Stimulated activated memory B cell treated with anti-CD40 and anti-IgM and Interleukin-4, amounts not matched to agents 10 μg/mL and 1 μg/mL and 100 μg/mL, for 72 hours (primary cell): ENCODE results near the gene DOK4.

Source experiments
- ATAC-seq: fragments of 150-1000 bp; cut with Tn5 transposase; 2 replicates; pipeline ENCODE4 v1.10.0; 2021
- H3K27ac Mint-ChIP-seq: one replicate; pipeline ENCODE4 v1.8.0; 2022; ENCODE audit warnings: mild to moderate bottlenecking, mixed read lengths
- H3K27me3 Mint-ChIP-seq: one replicate; pipeline ENCODE4 v1.8.0; 2022; ENCODE audit warnings: mixed read lengths
- H3K36me3 Mint-ChIP-seq: one replicate; pipeline ENCODE4 v1.8.0; 2022; ENCODE audit warnings: mixed read lengths
- H3K4me1 Mint-ChIP-seq: one replicate; pipeline ENCODE4 v1.8.0; 2022; ENCODE audit warnings: mixed read lengths
- H3K4me3 Mint-ChIP-seq: one replicate; pipeline ENCODE4 v1.8.0; 2022; ENCODE audit warnings: mild to moderate bottlenecking, moderate library complexity, mixed read lengths
- H3K9me3 Mint-ChIP-seq: one replicate; pipeline ENCODE4 v1.8.0; 2022; ENCODE audit warnings: mixed read lengths

Gene DOK4

DNA sequence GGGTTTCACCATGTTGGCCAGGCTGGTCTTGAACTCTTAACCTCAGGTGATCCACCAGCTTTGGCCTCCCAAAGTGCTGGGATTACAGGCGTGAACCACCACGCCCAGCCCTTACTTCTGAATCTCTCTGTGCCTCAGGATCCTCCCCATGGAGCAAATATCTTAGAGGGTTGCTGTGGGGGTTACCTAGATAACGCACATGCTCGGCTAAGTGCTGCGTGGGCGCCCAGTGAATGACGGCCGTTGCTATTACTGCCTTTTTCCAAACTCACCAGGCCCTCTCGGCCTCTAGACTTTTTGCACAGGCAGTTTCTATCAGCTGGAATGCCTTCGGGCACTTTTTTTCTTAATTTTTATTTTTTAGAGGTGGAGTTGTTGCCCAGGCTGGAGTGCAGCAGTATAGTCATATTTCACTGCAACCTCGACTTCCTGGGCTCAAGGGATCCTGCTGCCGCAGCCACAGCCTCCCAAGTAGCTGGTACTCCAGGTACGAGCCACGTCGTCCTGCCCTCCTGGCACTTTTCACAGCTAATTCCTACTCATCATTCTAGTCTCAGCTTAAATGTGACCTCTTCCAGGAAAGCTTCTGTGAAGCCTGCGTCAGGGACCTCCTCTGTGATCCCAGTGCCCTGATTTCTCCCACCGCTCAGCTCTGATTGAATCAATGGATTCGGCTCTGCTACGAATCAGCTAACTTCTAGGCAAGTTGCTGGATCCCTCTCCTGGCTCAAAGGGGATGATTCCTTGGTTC, 41.5 kb upstream of the DOK4 start:
- no peak overlapping the region for H3K27ac Mint-ChIP-seq
- no peaks in the 10 kb centered on the region for H3K27me3 Mint-ChIP-seq
- H3K36me3 Mint-ChIP-seq, result peaks cover 15% of the 10 kb centered on the region
- H3K9me3 Mint-ChIP-seq, result no peaks in the 10 kb centered on the region
- no peak for ATAC-seq
- H3K4me1 Mint-ChIP-seq, result peaks cover 53% of the 10 kb centered on the region
- H3K4me3 Mint-ChIP-seq, result no peak overlapping the region

- no peak overlapping the region for H3K4me3 Mint-ChIP-seq
These were observed 40.7 kb upstream of the DOK4 start for GRCh38 chr16:57527027-57527426.

GRCh38 chr16:57526498-57526897, 40.2 kb upstream of the DOK4 start:
- no peak overlapping the region for H3K27ac Mint-ChIP-seq
- H3K4me3 Mint-ChIP-seq, result no peak overlapping the region
- H3K4me1 Mint-ChIP-seq, result peaks cover 51% of the 10 kb centered on the region
- peaks cover 15% of the 10 kb centered on the region for H3K36me3 Mint-ChIP-seq
- ATAC-seq, result no peak
- H3K9me3 Mint-ChIP-seq, result no peaks in the 10 kb centered on the region
- H3K27me3 Mint-ChIP-seq, result no peaks in the 10 kb centered on the region

More at GRCh38 chr16:57527027-57527426, 40.7 kb upstream of the DOK4 start:
- H3K27me3 Mint-ChIP-seq, result no peaks in the 10 kb centered on the region
- H3K4me1 Mint-ChIP-seq, result peaks cover 53% of the 10 kb centered on the region
- no peak for ATAC-seq
- H3K9me3 Mint-ChIP-seq, result no peaks in the 10 kb centered on the region
- H3K27ac Mint-ChIP-seq, result no peak overlapping the region
- peaks cover 15% of the 10 kb centered on the region for H3K36me3 Mint-ChIP-seq

- no peak overlapping the region for H3K4me3 Mint-ChIP-seq
- peaks cover 43% of the 10 kb centered on the region for H3K4me1 Mint-ChIP-seq
- H3K27ac Mint-ChIP-seq, result peak overlapping the region; percentile 65
- H3K9me3 Mint-ChIP-seq, result no peaks in the 10 kb centered on the region
- ATAC-seq, result no peak
- no peaks in the 10 kb centered on the region for H3K27me3 Mint-ChIP-seq
- H3K36me3 Mint-ChIP-seq, result peaks cover 20% of the 10 kb centered on the region
These were observed 39.5 kb upstream of the DOK4 start for GRCh38 chr16:57525761-57526160.

GRCh38 chr16:57522960-57523359, 36.7 kb upstream of the DOK4 start:
- Mint-ChIP-seq H3K9me3 (no peaks in the 10 kb centered on the region), H3K4me1 (peaks cover 35% of the 10 kb centered on the region), H3K27me3 (no peaks in the 10 kb centered on the region), H3K27ac (peak overlapping the region; percentile 81), H3K4me3 (peak overlapping the region; percentile 49), H3K36me3 (peaks cover 23% of the 10 kb centered on the region)
- ATAC-seq, result peak; percentile 77

DNA sequence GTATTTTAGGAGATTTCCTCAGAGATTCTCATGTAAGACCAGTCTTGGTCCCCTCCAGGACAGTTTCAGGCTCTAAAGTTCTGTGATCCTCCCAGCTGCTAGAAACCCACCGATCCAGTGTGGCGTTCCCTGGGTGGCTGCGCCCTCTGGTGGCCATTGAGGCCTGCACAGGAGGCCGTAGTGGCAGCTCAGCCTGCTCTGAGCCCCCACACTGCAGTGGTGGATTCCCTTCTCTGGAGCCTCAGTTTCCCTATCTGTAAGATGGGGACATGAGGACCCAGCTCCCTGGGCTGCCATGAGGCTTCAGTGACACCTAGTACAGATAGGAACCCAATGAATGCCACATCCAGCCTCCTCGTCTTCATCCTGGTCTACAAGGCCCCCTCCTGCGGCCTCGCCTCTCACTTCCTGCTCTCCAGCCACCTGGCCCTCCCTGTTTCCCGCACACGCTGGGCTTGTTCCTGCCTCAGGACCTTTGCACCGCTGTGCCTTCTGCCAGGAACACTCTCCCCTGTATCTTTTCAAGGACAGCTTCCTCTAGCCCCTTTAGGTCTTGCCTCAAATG, 33.6 kb upstream of the DOK4 start:
- Mint-ChIP-seq H3K36me3 (peaks cover 37% of the 10 kb centered on the region), H3K27ac (peak overlapping the region; percentile 6), H3K9me3 (no peaks in the 10 kb centered on the region), H3K4me3 (no peak overlapping the region), H3K27me3 (no peaks in the 10 kb centered on the region), H3K4me1 (peaks cover 31% of the 10 kb centered on the region)
- peak; percentile 85 for ATAC-seq

GRCh38 chr16:57518922-57519321, 32.6 kb upstream of the DOK4 start:
- no peaks in the 10 kb centered on the region for H3K9me3 Mint-ChIP-seq
- no peaks in the 10 kb centered on the region for H3K27me3 Mint-ChIP-seq
- no peak overlapping the region for H3K27ac Mint-ChIP-seq
- no peak overlapping the region for H3K4me3 Mint-ChIP-seq
- peaks cover 31% of the 10 kb centered on the region for H3K4me1 Mint-ChIP-seq
- H3K36me3 Mint-ChIP-seq, result peaks cover 41% of the 10 kb centered on the region
- no peak for ATAC-seq

GRCh38 chr16:57518520-57518919, 32.2 kb upstream of the DOK4 start:
- H3K9me3 Mint-ChIP-seq, result no peaks in the 10 kb centered on the region
- H3K27me3 Mint-ChIP-seq, result no peaks in the 10 kb centered on the region
- H3K36me3 Mint-ChIP-seq, result peaks cover 43% of the 10 kb centered on the region
- H3K4me1 Mint-ChIP-seq, result peaks cover 27% of the 10 kb centered on the region
- no peak for ATAC-seq
- no peak overlapping the region for H3K27ac Mint-ChIP-seq
- H3K4me3 Mint-ChIP-seq, result no peak overlapping the region

GRCh38 chr16:57517397-57518367, 31.4 kb upstream of the DOK4 start:
- no peaks in the 10 kb centered on the region for H3K27me3 Mint-ChIP-seq
- H3K27ac Mint-ChIP-seq, result no peak overlapping the region
- peaks cover 48% of the 10 kb centered on the region for H3K36me3 Mint-ChIP-seq
- H3K4me1 Mint-ChIP-seq, result peaks cover 18% of the 10 kb centered on the region
- H3K4me3 Mint-ChIP-seq, result no peak overlapping the region
- ATAC-seq, result no peak
- H3K9me3 Mint-ChIP-seq, result no peaks in the 10 kb centered on the region

DNA sequence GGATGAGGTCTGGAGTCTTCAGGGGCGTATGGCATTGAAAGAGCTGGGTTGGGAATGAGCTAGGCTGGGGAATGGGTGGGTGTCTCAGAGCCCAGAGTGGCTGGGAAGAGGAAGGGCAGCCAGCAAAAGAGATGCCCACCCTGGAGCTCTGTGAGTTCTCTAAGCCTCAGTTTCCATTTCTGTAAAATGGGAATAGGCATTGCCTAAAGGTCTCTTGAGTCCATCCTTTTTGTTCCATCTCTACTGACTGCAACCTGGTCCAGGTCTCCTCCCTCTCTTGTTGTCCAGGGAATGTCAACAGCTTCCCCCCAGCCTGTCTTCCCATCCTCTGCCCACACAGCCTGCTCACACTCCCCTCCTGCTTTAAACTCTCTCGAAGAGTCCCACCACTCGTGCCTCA, 30.5 kb upstream of the DOK4 start:
- H3K4me1 Mint-ChIP-seq, result peaks cover 9% of the 10 kb centered on the region
- ATAC-seq, result no peak
- no peak overlapping the region for H3K27ac Mint-ChIP-seq
- no peak overlapping the region for H3K4me3 Mint-ChIP-seq
- no peaks in the 10 kb centered on the region for H3K9me3 Mint-ChIP-seq
- H3K27me3 Mint-ChIP-seq, result no peaks in the 10 kb centered on the region
- peaks cover 55% of the 10 kb centered on the region for H3K36me3 Mint-ChIP-seq

- ATAC-seq, result no peak
- Mint-ChIP-seq H3K27me3 (no peaks in the 10 kb centered on the region), H3K4me3 (no peak overlapping the region)
These were observed 30.0 kb upstream of the DOK4 start for GRCh38 chr16:57516176-57516725.

DNA sequence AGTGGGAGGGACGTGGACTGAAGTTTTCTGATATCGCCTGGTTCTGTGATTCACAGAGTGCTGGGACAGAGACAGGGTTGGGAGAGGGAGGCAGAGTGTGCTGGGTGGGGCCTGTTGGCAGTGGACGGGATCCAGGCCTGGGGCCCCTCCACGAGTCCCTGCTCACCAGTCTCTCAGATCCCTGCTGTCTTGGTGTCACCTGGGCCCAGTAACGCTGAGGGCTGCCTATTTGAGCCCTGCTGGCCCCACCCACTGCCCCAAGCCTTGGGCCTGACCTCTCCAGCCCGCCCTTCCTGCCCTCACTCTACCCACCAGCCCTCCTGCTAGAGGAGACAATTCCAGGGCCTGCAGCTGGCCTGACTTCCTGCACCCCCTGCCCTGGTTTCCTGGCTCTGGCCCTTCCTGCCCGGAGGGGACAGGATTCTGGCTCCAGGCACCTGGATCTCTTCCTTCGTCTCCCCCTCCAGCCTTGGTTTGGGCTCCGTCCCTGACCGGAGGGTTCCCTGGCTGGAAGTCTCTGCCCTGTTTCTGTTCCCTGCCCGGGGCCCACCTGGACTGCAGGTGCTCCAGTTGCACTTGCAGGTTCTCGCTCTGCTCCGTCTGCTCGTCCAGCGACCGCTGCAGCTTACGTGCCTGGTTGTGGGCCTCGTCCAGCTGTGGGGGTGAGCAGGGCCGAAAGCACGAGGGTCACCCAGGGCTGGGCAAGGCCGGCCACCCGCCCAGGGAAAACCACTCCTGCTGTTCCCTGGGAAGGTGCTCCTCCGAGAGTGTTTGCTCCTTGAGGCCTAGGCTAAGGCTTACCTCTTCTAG, 28.7 kb upstream of the DOK4 start:
- Mint-ChIP-seq H3K4me3 (no peak overlapping the region), H3K27ac (no peak overlapping the region), H3K9me3 (no peaks in the 10 kb centered on the region), H3K36me3 (peaks cover 52% of the 10 kb centered on the region), H3K27me3 (no peaks in the 10 kb centered on the region), H3K4me1 (peaks cover 3% of the 10 kb centered on the region)
- no peak for ATAC-seq

More at GRCh38 chr16:57516176-57516725, 30.0 kb upstream of the DOK4 start:
- Mint-ChIP-seq H3K36me3 (peaks cover 58% of the 10 kb centered on the region), H3K9me3 (no peaks in the 10 kb centered on the region), H3K27ac (no peak overlapping the region), H3K4me1 (peaks cover 8% of the 10 kb centered on the region)

DNA sequence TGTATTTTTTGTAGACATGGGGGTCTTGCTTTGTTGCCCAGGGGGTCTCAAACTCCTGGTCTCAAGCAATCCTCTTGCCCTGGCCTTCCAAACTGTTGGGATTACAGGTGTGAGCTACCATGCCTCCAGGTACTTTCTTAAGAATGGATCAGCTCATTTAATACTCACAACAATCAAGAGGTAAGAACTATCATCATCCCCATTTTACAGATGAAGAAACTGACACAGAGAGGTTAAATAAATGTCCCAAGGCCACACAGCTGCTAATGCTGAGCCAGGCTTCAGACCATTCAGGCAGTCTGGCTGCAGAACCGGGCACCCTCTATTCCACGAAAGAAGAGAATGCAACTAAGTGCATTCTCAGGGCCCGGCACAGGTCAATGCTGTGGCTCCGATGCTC, 28.1 kb upstream of the DOK4 start:
- no peak for ATAC-seq
- peaks cover 52% of the 10 kb centered on the region for H3K36me3 Mint-ChIP-seq

DNA sequence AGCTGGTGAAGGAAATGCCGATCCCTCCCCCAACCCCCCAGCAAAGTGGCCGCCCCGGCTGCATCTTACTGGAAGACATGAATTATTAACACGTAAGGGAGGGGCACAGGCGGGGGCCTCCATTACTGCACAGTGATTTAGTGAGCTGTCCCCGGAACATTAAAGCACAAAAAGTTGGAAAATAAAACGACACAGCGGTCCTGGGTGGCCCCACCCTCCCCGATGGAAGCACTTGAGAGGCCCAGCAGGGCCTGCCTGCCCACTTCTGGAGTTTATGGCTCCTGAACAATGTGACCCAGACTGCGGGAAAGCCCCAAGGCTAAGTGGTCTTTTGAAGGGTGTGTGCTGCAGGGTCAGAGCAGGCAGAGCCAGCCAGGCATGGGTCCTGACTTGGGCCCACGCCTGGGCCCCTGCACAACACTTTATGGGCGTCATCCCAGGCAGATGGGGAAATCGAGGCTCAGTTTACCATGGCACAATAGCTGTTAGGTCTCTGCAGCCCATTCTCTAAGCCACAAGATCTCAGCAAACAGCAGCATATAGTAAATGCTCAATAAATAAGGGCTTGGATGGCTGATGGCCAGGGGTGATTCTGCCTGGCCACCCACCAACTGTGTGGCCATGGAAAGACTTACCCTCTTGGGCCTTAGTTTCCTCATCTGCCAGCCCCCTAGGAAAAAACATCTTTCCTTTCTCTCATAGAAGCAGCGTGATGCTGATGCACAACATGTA, 27.2 kb upstream of the DOK4 start:
- Mint-ChIP-seq H3K36me3 (peaks cover 45% of the 10 kb centered on the region), H3K27ac (no peak overlapping the region), H3K4me3 (no peak overlapping the region), H3K27me3 (peaks cover 7% of the 10 kb centered on the region), H3K4me1 (no peaks in the 10 kb centered on the region), H3K9me3 (no peaks in the 10 kb centered on the region)
- peak; percentile 13 for ATAC-seq

More for the DNA sequence above, 28.1 kb upstream of the DOK4 start:
- no peak overlapping the region for H3K4me3 Mint-ChIP-seq
- H3K4me1 Mint-ChIP-seq, result no peaks in the 10 kb centered on the region
- no peak overlapping the region for H3K27ac Mint-ChIP-seq
- H3K9me3 Mint-ChIP-seq, result no peaks in the 10 kb centered on the region
- H3K27me3 Mint-ChIP-seq, result no peaks in the 10 kb centered on the region
